GM06990 (cell line): ENCODE measurements around the gene NDST1.

Experiments
- DNase-seq: peaks from one replicate; pipeline ENCODE4 v3.0.0-alpha.2; 2011; ENCODE audit not compliant: insufficient read length; ENCODE audit errors: extremely low read depth
- H3K27me3 ChIP-seq: replicated peaks from 2 replicates; pipeline ENCODE4 v1.6.0; 2011; ENCODE audit warnings: low read length; ENCODE audit not compliant: control insufficient read depth, insufficient read depth
- H3K36me3 ChIP-seq: 2 replicates; pipeline ENCODE4 v1.5.1; 2011; ENCODE audit warnings: low read length; ENCODE audit not compliant: control insufficient read depth, insufficient read depth
- H3K4me3 ChIP-seq: replicated peaks from 2 replicates; pipeline ENCODE4 v1.5.1; 2011; ENCODE audit warnings: low read depth, mild to moderate bottlenecking, control low read depth, low read length
- CTCF ChIP-seq: IDR thresholded peaks from 2 replicates; pipeline ENCODE4 v1.5.1; 2011; ENCODE audit warnings: low read length, control low read depth, mild to moderate bottlenecking, inconsistent platforms; ENCODE audit not compliant: insufficient read depth, poor library complexity, severe bottlenecking

The NDST1 gene

GRCh38 chr5:150502106-150502505 lies 5.8 kb upstream of the NDST1 start:
- TF ChIP-seq CTCF, result no peak
- no peak overlapping the region for H3K4me3 ChIP-seq
- no peak for DNase-seq
- H3K27me3 ChIP-seq, result no peaks in the 10 kb centered on the region
- H3K36me3 ChIP-seq, result 0 out of 2 replicates have a peak, but pooled peaks cover 2% of the 10 kb centered on the region

- H3K4me3 ChIP-seq, result no peak overlapping the region
Measured at GRCh38 chr5:150502847-150503246, 5.1 kb upstream of the NDST1 start.

GRCh38 chr5:150503386-150503785 lies 4.5 kb upstream of the NDST1 start:
- 0 out of 2 replicates have a peak, but pooled peaks cover 2% of the 10 kb centered on the region for H3K36me3 ChIP-seq
- no peaks in the 10 kb centered on the region for H3K27me3 ChIP-seq
- H3K4me3 ChIP-seq, result no peak overlapping the region
- no peak for DNase-seq
- TF ChIP-seq CTCF, result no peak

More at GRCh38 chr5:150502847-150503246, 5.1 kb upstream of the NDST1 start:
- no peaks in the 10 kb centered on the region for H3K27me3 ChIP-seq
- TF ChIP-seq CTCF, result no peak
- H3K36me3 ChIP-seq, result 0 out of 2 replicates have a peak, but pooled peaks cover 2% of the 10 kb centered on the region
- no peak for DNase-seq

GRCh38 chr5:150503977-150504620 lies 3.8 kb upstream of the NDST1 start:
- no peak for DNase-seq
- no peaks in the 10 kb centered on the region for H3K27me3 ChIP-seq
- no peak for TF ChIP-seq CTCF

GRCh38 chr5:150505041-150505511 lies 2.9 kb upstream of the NDST1 start:
- Histone ChIP-seq H3K27me3 (no peaks in the 10 kb centered on the region), H3K36me3 (0 out of 2 replicates have a peak, but pooled peaks cover 2% of the 10 kb centered on the region), H3K4me3 (no peak overlapping the region)
- DNase-seq, result no peak
- no peak for TF ChIP-seq CTCF

More at GRCh38 chr5:150503977-150504620, 3.8 kb upstream of the NDST1 start:
- Histone ChIP-seq H3K4me3 (no peak overlapping the region), H3K36me3 (0 out of 2 replicates have a peak, but pooled peaks cover 2% of the 10 kb centered on the region)
